Fibroblast of villous mesenchyme (primary cell): ENCODE results near the gene CHL1. TPM values are rescaled to one million over a fixed set of nuclear protein-coding genes. Genes with fewer than 3 reads are reported as not detected.

Source experiments
- DNase-seq: peaks from one replicate; pipeline ENCODE4 v3.0.0-alpha.2; 2010; ENCODE audit warnings: low read depth
- H3K4me3 ChIP-seq: 2 replicates; pipeline ENCODE4 v1.5.1; 2011; ENCODE audit warnings: low read depth, mild to moderate bottlenecking, low read length
- total RNA-seq: library from RNA; depleted of rRNA; stranded (reverse); fragments of >200 nt; gene quantifications from 2 replicates; pipeline ENCODE4 v1.2.3, GENCODE V29; 2012
- TF ChIP-seq, protein P1 (sequence below): IDR thresholded peaks from 2 replicates; pipeline ENCODE4 v1.5.1; 2012; ENCODE audit warnings: low read depth, mild to moderate bottlenecking, low read length; ENCODE audit not compliant: insufficient read depth

The CHL1 gene
- total RNA-seq, 1 donor = not detected

GRCh38 chr3:184976-185375 is 11.6 kb upstream of the CHL1 start:
- TF ChIP-seq, protein P1, sequence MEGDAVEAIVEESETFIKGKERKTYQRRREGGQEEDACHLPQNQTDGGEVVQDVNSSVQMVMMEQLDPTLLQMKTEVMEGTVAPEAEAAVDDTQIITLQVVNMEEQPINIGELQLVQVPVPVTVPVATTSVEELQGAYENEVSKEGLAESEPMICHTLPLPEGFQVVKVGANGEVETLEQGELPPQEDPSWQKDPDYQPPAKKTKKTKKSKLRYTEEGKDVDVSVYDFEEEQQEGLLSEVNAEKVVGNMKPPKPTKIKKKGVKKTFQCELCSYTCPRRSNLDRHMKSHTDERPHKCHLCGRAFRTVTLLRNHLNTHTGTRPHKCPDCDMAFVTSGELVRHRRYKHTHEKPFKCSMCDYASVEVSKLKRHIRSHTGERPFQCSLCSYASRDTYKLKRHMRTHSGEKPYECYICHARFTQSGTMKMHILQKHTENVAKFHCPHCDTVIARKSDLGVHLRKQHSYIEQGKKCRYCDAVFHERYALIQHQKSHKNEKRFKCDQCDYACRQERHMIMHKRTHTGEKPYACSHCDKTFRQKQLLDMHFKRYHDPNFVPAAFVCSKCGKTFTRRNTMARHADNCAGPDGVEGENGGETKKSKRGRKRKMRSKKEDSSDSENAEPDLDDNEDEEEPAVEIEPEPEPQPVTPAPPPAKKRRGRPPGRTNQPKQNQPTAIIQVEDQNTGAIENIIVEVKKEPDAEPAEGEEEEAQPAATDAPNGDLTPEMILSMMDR = no peak
- no peak overlapping the region for H3K4me3 ChIP-seq
- no peak for DNase-seq

GRCh38 chr3:192215-192929 is 4.2 kb upstream of the CHL1 start:
- no peak overlapping the region for H3K4me3 ChIP-seq
- TF ChIP-seq, protein P1 = no peak
- DNase-seq = no peak

GRCh38 chr3:194001-194400 is 2.6 kb upstream of the CHL1 start:
- no peak for DNase-seq
- TF ChIP-seq, protein P1 = no peak
- no peak overlapping the region for H3K4me3 ChIP-seq

GRCh38 chr3:194421-194820 is 2.1 kb upstream of the CHL1 start:
- no peak overlapping the region for H3K4me3 ChIP-seq
- no peak for DNase-seq
- TF ChIP-seq, protein P1 = no peak

- DNase-seq = no peak
- no peak overlapping the region for H3K4me3 ChIP-seq
- TF ChIP-seq, protein P1 = no peak
These were observed 897 bp upstream of the CHL1 start for GRCh38 chr3:195666-196065.

DNA sequence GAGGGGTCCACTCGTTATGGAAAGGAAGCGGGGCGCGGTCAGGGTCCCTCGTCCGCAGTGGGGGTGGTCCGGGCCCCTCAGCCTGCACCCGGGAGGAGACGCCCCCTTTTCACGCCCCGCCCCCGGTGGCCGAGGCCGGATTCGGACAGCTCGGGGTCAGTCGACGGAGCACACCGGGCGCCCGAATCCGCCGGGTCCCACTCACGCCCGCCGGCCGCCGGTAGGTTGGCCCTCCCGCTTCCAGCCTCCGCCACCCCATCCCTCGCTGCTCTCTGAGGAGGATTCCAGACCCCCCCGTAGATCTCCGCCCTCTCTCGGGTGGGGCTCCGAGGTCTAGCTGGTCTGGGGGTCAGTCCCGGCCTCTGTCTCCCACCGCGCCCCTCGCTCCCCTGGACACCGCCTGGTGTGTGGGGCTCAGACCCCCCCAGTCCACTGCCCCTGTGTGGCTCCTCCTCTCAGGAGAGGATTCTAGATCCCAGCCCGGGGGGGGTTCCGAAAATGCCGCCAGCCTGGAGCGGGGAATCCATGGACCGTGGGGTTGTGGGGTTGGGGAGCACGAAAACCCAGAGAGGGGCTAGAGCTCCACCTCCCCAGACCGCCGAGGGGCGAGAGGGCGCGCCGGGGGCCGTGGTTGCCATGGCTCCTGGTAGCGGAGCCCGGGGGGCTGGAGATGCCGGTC is 725 bp downstream of the CHL1 start:
- TF ChIP-seq, protein P1 = no peak
- no peak overlapping the region for H3K4me3 ChIP-seq
- no peak for DNase-seq
